HG02798 (cell line): Measurements from ENCODE around the gene ZC3H12D.

Source experiments
- ATAC-seq: cut with Tn5 transposase; IDR thresholded peaks from one replicate; pipeline ENCODE4 v1.9.1; 2021; ENCODE audit warnings: mild to moderate bottlenecking; ENCODE audit not compliant: unreplicated experiment, poor library complexity

Gene ZC3H12D

GRCh38 chr6:149422581-149422980 lies 62.2 kb downstream of the ZC3H12D start:
- no peak for ATAC-seq

GRCh38 chr6:149421132-149421531 lies 63.7 kb downstream of the ZC3H12D start:
- no peak for ATAC-seq

DNA sequence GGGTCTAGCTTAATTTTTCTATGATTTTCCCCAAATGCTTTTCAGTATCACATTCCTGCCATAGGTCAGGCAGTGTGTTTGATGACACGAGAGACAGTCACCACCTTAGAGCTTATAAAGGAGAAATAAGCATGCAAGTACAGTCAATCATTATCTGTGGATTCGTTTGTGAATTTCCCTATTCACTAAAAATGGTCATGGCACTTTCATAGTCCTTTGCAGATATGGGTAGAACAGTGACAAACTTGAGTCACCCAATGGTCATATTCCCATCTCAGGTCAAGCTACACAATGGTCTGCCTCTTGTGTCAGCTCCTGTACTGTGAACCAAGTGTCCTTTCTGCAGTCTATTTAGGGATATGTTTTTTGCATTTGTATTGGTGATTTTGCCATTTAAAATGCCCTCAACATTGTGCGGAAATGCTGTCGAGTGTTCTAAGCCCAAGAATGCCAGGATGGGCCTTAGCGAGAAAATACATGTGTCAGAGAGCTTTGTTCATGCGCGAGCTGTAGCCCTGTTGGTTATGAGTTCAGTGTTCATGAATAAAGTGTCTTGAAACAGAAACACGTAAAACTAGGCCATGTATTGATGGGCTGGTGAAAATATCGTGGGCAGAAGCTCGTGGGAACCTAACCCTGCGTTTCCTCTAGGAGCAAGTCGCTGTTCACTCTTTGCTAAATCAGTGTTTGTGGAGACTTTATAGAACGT lies 65.0 kb downstream of the ZC3H12D start:
- ATAC-seq = no peak

DNA sequence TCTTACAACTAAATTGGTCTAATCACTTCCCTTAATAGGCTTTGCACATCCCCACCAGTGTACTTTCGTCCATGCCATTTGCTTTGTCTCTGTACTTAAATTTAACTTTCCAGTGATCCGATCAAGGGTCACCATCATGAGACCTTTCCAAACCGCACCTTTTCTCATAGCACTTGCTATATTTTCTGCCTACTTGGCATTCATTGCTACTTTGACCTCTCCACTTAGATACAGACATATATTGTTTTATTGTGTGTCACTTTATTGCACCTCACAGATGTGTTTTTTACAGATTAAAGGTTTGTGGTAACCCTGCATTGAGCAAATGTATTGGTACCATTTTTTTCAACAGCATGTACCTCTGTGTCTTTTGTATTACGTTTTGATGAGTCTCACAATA lies 70.0 kb downstream of the ZC3H12D start:
- ATAC-seq = no peak

- ATAC-seq = no peak
Observed at GRCh38 chr6:149414009-149414408, 70.8 kb downstream of the ZC3H12D start.

DNA sequence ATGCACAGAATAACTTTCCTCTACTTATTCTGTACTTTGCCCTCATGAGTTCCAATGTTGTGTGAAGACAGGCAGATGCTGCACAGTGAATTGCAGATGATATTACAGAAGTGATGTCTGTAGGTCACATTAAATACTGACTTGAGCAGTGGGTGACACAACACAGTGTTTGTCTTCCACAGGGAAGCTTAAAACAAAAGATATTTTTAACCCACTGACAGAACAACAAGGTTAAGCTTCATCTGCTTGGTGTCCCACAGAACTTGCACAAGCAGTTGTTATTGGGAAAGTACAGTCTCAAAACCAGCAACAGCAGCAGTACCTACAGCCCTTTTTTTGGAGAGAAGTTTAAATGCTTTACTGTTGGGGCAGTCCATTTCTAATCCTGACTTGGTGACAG lies 74.3 kb downstream of the ZC3H12D start:
- ATAC-seq = no peak

- ATAC-seq = no peak
Observed at GRCh38 chr6:149409617-149410016, 75.2 kb downstream of the ZC3H12D start.

DNA sequence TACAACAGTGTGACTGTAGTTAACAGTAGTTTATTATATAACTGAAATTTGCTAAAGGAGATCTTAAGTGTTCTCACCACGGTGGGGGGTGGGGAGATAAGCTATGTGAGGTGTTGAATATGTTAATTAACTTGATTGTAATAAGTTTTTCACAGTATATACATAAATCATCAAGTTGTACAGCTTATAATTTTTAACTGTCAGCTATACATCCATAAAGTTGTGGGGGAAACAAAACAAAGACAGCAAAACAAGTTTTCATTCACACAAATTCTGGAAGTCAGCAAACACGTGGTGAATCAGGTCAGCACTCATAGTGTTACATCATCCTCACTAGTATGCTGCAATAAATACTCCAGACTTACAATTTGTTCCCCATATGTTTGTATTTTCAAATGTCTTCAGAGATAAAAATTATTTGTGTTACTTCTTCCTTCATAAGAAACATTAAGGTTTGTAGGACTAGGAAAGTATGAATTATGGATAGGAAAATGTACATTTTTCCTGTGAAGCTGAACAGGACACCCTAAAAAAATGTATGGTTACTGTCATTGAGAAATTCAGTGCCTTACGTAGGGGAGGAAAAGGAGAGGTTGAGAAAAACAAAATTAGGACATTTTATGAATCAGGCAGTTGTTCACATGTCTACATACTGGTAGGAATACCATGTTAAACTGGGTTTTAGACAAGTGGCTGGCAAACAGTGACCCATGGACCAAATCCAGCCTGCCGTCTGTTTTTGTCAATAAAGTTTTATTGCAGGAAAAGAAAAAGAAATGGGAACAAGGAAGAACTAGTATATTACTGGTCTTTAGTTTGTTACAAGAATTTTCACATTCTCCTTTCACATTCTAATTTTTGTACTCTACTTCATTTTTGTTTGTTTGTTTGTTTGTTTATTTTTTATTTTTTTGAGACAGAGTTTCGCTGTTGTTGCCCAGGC lies 78.7 kb downstream of the ZC3H12D start:
- no peak for ATAC-seq

- no peak for ATAC-seq
Observed at GRCh38 chr6:149403534-149403933, 81.3 kb downstream of the ZC3H12D start.

DNA sequence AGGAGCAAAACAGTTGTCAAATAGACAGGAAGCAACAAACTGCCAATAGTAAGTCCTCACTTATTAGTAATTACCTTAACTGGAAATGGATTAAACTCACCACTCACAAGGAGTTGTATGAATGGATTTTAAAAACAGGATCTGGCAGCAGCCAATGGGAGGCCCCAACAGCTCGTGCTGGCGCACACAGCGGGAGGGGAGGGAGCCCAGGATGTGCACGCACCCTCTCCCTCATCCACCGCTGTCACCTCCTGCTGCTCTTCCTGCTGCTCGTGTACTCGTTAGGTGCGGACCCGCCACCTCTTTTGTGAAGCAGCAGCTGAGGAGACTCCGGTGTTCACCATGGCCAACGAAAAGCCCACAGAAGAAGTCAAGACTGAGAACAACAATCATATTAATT lies 84.8 kb downstream of the ZC3H12D start, which contains the start of gene SUMO4:
Gene SUMO4 (plus strand): TSS at position 213 of the 400 bp plus-strand sequence. CDS start 130 bp downstream, at position 343.
- ATAC-seq = no peak

DNA sequence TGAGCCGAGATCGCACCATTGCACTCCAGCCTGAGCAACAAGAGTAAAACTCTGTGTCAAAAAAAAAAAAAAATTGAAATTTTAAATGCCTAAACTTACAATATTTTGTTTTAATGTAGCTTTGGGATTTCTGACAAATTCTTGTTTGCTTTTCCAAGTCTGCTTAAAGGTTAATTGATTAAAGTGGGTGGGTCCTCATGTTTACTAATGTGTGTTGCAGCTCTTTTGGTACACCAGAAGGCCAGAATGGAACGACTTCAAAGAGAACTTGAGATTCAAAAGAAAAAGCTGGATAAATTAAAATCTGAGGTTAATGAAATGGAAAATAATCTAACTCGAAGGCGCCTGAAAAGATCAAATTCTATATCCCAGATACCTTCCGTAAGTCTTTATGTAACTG lies 87.4 kb downstream of the ZC3H12D start:
- ATAC-seq = no peak
